ENCODE results near the gene PLA2G4F.
"Not testable (repeated sequence)": the region's sequence is repeated elsewhere in the genome, so short reads cannot be mapped to it uniquely, and the experiment has no call there.

Gene PLA2G4F

GRCh38 chr15:42092398-42093318 lies 63.8 kb downstream of the PLA2G4F start:
- DNase-seq = no peak

DNA sequence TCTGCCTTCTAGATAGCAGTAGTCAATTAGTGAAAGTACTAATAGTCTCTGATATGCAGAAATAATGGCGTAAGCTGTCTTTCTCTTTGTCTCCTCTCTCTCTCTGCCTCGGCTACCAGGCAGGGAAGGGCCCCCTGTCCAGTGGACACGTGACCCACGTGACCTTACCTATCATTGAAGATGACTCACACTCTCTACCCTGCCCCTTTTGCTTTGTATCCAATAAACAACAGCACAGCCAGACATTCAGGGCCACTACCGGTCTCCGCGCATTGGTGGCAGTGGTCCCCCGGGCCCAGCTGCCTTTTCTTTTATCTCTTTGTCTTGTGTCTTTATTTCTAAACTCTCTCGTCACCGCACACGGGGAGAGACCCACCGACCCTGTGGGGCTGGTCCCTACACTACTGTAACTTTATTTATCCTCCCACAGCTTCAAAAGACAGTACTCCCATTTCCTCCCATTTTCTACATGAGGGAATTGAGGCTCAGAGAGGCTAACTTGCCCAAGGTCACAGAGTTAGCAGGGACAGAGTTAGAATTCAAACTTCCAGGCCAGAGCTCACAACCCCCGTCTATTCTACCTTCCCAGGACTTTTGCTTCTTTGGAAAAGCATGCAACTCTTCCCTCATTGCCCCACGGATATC lies 64.6 kb downstream of the PLA2G4F start:
- DNase-seq = not testable (repeated sequence)

GRCh38 chr15:42090781-42091180 lies 65.7 kb downstream of the PLA2G4F start:
- no peak for DNase-seq

- no peak for DNase-seq
These were observed 66.1 kb downstream of the PLA2G4F start for GRCh38 chr15:42090370-42090769.

GRCh38 chr15:42089942-42090341 lies 66.5 kb downstream of the PLA2G4F start:
- no peak for DNase-seq

Measured in GF-D8 (cell line).